Measurements from ENCODE around the gene CANX. TPM values are rescaled to one million over a fixed set of nuclear protein-coding genes. Genes with fewer than 3 reads are reported as not detected.

Gene CANX
- total RNA-seq, 1 experiment from 2014 or later, result 871 TPM

DNA sequence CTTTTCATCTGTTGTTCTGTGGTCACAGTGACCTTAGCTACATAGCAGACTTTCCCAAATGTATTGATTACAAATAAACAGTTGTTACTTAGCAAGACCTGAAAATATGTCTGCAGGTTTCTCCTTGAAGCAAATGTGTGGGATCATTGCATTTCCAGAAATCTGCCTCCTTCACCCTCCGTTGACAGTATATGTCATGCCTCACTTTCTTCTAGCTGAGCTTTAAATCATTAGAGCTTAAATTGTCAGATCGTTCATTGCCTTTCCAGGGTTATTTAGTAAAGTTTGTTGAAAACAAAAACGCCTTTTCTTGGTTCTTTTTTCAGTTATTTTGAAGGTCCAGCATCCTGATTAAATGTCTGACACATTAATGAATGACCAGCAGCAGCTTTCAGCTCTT, 31.6 kb downstream of the CANX start:
- BruUV-seq (replicated peaks), result no TSS peak
- no peak for DNase-seq
- Mint-ChIP-seq H3K4me1 (ENCODE audit: low read depth, unreplicated experiment) (peaks cover 8% of the 10 kb centered on the region), H3K27me3 (ENCODE audit: insufficient read depth, unreplicated experiment) (no peaks in the 10 kb centered on the region), H3K4me3 (ENCODE audit: unreplicated experiment) (no peak overlapping the region), H3K27ac (ENCODE audit: unreplicated experiment) (no peak overlapping the region), H3K9me3 (ENCODE audit: unreplicated experiment) (no peaks in the 10 kb centered on the region), H3K36me3 (ENCODE audit: insufficient read depth, unreplicated experiment) (peaks cover 71% of the 10 kb centered on the region)
- TF ChIP-seq, protein P1, sequence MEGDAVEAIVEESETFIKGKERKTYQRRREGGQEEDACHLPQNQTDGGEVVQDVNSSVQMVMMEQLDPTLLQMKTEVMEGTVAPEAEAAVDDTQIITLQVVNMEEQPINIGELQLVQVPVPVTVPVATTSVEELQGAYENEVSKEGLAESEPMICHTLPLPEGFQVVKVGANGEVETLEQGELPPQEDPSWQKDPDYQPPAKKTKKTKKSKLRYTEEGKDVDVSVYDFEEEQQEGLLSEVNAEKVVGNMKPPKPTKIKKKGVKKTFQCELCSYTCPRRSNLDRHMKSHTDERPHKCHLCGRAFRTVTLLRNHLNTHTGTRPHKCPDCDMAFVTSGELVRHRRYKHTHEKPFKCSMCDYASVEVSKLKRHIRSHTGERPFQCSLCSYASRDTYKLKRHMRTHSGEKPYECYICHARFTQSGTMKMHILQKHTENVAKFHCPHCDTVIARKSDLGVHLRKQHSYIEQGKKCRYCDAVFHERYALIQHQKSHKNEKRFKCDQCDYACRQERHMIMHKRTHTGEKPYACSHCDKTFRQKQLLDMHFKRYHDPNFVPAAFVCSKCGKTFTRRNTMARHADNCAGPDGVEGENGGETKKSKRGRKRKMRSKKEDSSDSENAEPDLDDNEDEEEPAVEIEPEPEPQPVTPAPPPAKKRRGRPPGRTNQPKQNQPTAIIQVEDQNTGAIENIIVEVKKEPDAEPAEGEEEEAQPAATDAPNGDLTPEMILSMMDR (IDR thresholded peaks at IDR 0.05; ENCODE audit: insufficient read depth in 1 of 2, low read depth in 1 of 2, low read length in 1 of 2, severe bottlenecking in 1 of 2, unreplicated experiment in 1 of 2), result no peak
- ChIA-PET POLR2A (interaction anchor here (0.6 kb wide), 1 partner anchor 25 kb away, joined by 9 read pairs; no protein-coding TSS in a partner anchor), CTCF (interaction anchor here (1.5 kb wide), 1 partner anchor 33 kb away, joined by 3 read pairs; no protein-coding TSS in a partner anchor)
- no peaks in the 10 kb centered on the region for H3K9me3 ChIP-seq
- no peak overlapping the region for H3K4me3 ChIP-seq (ENCODE audit: low read depth, low read length)
- H3K4me1 ChIP-seq, result peaks cover 10% of the 10 kb centered on the region
- peaks cover 3% of the 10 kb centered on the region; the same call in 1 of the 2 replicates for H3K36me3 ChIP-seq (ENCODE audit: control insufficient read depth, insufficient read depth, low read length)
- H3K27me3 ChIP-seq (replicated peaks; ENCODE audit: control insufficient read depth, insufficient read depth, low read length), result no peaks in the 10 kb centered on the region
- intact Hi-C loops (cut with micrococcal nuclease; ENCODE audit: unreplicated experiment), result no loop called here

DNA sequence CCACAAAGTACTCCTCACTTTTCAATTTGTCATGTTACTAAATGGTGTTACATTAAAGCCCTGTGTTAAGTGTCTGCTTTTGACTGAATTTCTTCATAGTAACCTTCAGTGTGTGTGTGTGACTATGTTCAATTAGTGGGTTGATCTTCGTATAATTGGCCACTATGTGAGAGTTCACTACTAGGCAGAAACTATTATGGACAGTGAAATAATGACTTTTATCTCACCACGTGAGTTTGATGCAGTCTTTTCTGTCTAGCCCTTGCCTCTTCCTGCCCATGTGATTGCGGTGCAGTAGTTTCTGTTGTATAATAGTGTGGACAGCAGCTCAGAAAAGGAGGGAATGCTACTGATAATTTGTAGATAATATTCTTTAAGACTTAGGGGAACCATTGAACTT, 32.1 kb downstream of the CANX start:
- Mint-ChIP-seq H3K4me3 (ENCODE audit: unreplicated experiment) (no peak overlapping the region), H3K36me3 (ENCODE audit: insufficient read depth, unreplicated experiment) (peaks cover 66% of the 10 kb centered on the region), H3K4me1 (ENCODE audit: low read depth, unreplicated experiment) (peaks cover 8% of the 10 kb centered on the region), H3K27me3 (ENCODE audit: insufficient read depth, unreplicated experiment) (no peaks in the 10 kb centered on the region), H3K27ac (ENCODE audit: unreplicated experiment) (no peak overlapping the region), H3K9me3 (ENCODE audit: unreplicated experiment) (no peaks in the 10 kb centered on the region)
- H3K4me3 ChIP-seq (ENCODE audit: low read depth, low read length), result no peak overlapping the region
- TF ChIP-seq, protein P1 (IDR thresholded peaks at IDR 0.05; ENCODE audit: insufficient read depth in 1 of 2, low read depth in 1 of 2, low read length in 1 of 2, severe bottlenecking in 1 of 2, unreplicated experiment in 1 of 2), result no peak
- BruUV-seq (replicated peaks), result no TSS peak
- intact Hi-C loops (cut with micrococcal nuclease; ENCODE audit: unreplicated experiment), result no loop called here
- H3K27me3 ChIP-seq (replicated peaks; ENCODE audit: control insufficient read depth, insufficient read depth, low read length), result no peaks in the 10 kb centered on the region
- CTCF ChIA-PET, result no interaction called here
- H3K36me3 ChIP-seq (ENCODE audit: control insufficient read depth, insufficient read depth, low read length), result peaks cover 3% of the 10 kb centered on the region; the same call in 1 of the 2 replicates
- no peak for DNase-seq
- H3K9me3 ChIP-seq, result no peaks in the 10 kb centered on the region
- peaks cover 10% of the 10 kb centered on the region for H3K4me1 ChIP-seq
- POLR2A ChIA-PET, result interaction anchor here (0.6 kb wide), 1 partner anchor 25 kb away, joined by 9 read pairs; no protein-coding TSS in a partner anchor

DNA sequence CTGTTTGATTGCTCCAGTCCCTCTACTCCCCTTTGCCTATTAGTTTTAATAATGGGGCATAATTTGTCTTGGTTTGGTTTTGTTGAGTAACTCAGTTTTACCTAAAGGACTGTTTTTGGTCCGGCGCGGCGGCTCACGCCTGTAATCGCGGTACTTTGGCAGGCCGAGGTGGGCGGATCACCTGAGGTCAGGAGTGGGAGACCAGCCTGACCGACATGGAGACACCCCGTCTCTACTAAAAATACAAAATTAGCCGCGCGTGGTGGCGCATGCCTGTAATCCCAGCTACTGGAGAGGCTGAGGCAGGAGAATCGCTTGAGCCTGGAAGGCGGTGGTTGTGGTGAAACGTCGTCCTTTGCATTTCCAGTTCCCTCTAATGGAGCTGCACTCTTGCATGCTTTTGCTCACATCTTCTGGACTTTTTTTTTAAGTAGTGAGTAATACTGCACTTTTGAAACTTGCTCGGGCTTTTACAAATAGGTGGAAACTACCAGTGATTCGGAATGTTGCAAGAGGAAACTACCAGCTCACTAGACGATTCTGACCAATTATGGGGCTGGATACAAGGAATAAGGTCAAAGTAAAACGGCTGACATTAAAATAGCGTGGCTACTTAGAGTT, 33.1 kb downstream of the CANX start:
- CTCF ChIA-PET, result interaction anchor here (0.7 to 1.6 kb wide), 3 partner anchors 53 to 109 kb away, joined by 3 to 5 read pairs (median 3); partner anchors contain the start of gene HNRNPH1
- H3K27ac Mint-ChIP-seq (ENCODE audit: unreplicated experiment), result peak overlapping the region; percentile 85
- peak overlapping the region; percentile 70 for H3K4me3 Mint-ChIP-seq (ENCODE audit: unreplicated experiment)
- peaks cover 56% of the 10 kb centered on the region for H3K36me3 Mint-ChIP-seq (ENCODE audit: insufficient read depth, unreplicated experiment)
- intact Hi-C loops (cut with micrococcal nuclease; ENCODE audit: unreplicated experiment), result loop anchor here (1.0 to 2.0 kb wide), 5 partner anchors 22 to 64 kb away; partner anchors contain the start of gene CANX
- Histone ChIP-seq H3K9me3 (no peaks in the 10 kb centered on the region), H3K36me3 (ENCODE audit: control insufficient read depth, insufficient read depth, low read length) (peaks cover 3% of the 10 kb centered on the region; the same call in 1 of the 2 replicates), H3K4me1 (peaks cover 10% of the 10 kb centered on the region), H3K27me3 (replicated peaks; ENCODE audit: control insufficient read depth, insufficient read depth, low read length) (no peaks in the 10 kb centered on the region), H3K4me3 (ENCODE audit: low read depth, low read length) (peak overlapping the region; percentile 36)
- TSS peak; percentile 96 for BruUV-seq (replicated peaks)
- peak; percentile 43 to 49 for DNase-seq
- H3K4me1 Mint-ChIP-seq (ENCODE audit: low read depth, unreplicated experiment), result peaks cover 8% of the 10 kb centered on the region
- TF ChIP-seq, protein P1 (IDR thresholded peaks at IDR 0.05; ENCODE audit: insufficient read depth in 1 of 2, low read depth in 1 of 2, low read length in 1 of 2, severe bottlenecking in 1 of 2, unreplicated experiment in 1 of 2), result no peak
- POLR2A ChIA-PET, result interaction anchor here (0.6 to 1.3 kb wide), 7 partner anchors 23 to 173 kb away, joined by 3 to 16 read pairs (median 5); partner anchors contain the start of gene HNRNPH1
- H3K9me3 Mint-ChIP-seq (ENCODE audit: unreplicated experiment), result no peaks in the 10 kb centered on the region
- no peaks in the 10 kb centered on the region for H3K27me3 Mint-ChIP-seq (ENCODE audit: insufficient read depth, unreplicated experiment)

Data from Caco-2 (cell line).